ENCODE measurements around the gene HOMER1. TPM values are rescaled to one million over a fixed set of nuclear protein-coding genes. Genes with fewer than 3 reads are reported as not detected.

The HOMER1 gene
- total and polyA plus RNA-seq, 2 of the 13 experiments (the other 11 are each of a cell fraction or from before 2014, with no cell fraction given): 5.3 to 24.8 TPM

DNA sequence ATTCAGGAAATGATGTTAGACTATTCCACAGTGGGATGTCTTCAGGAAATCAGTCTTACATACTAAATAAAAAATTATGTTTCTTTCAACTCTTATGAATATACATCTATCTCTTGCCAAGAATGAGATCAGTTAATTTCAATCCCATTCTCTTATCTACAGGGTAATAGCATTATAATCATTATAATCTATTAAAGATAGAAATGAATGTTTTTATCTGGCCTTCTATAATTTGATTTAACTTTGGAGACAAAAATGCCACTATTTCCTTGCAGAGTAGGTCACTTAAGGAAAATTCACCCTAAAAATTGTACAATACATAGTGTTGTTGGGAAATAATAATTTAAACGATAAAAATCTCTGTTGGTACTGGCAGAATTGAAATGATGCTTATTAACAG, 96.4 kb downstream of the HOMER1 start:
- no peak overlapping the region for H3K27ac ChIP-seq (ENCODE audit: extremely low read length, insufficient read depth, low read length)
- no peak overlapping the region for H2AFZ ChIP-seq (ENCODE audit: low read length)
- 93% methylated on average over 1 of the region's 1 CpG for WGBS (ENCODE audit: low lambda C conversion rate)
- DNase-seq (ENCODE audit: low spot score) (no peak), FAIRE-seq (no peak), ATAC-seq (no peak)
- TF ChIP-seq, protein P1, sequence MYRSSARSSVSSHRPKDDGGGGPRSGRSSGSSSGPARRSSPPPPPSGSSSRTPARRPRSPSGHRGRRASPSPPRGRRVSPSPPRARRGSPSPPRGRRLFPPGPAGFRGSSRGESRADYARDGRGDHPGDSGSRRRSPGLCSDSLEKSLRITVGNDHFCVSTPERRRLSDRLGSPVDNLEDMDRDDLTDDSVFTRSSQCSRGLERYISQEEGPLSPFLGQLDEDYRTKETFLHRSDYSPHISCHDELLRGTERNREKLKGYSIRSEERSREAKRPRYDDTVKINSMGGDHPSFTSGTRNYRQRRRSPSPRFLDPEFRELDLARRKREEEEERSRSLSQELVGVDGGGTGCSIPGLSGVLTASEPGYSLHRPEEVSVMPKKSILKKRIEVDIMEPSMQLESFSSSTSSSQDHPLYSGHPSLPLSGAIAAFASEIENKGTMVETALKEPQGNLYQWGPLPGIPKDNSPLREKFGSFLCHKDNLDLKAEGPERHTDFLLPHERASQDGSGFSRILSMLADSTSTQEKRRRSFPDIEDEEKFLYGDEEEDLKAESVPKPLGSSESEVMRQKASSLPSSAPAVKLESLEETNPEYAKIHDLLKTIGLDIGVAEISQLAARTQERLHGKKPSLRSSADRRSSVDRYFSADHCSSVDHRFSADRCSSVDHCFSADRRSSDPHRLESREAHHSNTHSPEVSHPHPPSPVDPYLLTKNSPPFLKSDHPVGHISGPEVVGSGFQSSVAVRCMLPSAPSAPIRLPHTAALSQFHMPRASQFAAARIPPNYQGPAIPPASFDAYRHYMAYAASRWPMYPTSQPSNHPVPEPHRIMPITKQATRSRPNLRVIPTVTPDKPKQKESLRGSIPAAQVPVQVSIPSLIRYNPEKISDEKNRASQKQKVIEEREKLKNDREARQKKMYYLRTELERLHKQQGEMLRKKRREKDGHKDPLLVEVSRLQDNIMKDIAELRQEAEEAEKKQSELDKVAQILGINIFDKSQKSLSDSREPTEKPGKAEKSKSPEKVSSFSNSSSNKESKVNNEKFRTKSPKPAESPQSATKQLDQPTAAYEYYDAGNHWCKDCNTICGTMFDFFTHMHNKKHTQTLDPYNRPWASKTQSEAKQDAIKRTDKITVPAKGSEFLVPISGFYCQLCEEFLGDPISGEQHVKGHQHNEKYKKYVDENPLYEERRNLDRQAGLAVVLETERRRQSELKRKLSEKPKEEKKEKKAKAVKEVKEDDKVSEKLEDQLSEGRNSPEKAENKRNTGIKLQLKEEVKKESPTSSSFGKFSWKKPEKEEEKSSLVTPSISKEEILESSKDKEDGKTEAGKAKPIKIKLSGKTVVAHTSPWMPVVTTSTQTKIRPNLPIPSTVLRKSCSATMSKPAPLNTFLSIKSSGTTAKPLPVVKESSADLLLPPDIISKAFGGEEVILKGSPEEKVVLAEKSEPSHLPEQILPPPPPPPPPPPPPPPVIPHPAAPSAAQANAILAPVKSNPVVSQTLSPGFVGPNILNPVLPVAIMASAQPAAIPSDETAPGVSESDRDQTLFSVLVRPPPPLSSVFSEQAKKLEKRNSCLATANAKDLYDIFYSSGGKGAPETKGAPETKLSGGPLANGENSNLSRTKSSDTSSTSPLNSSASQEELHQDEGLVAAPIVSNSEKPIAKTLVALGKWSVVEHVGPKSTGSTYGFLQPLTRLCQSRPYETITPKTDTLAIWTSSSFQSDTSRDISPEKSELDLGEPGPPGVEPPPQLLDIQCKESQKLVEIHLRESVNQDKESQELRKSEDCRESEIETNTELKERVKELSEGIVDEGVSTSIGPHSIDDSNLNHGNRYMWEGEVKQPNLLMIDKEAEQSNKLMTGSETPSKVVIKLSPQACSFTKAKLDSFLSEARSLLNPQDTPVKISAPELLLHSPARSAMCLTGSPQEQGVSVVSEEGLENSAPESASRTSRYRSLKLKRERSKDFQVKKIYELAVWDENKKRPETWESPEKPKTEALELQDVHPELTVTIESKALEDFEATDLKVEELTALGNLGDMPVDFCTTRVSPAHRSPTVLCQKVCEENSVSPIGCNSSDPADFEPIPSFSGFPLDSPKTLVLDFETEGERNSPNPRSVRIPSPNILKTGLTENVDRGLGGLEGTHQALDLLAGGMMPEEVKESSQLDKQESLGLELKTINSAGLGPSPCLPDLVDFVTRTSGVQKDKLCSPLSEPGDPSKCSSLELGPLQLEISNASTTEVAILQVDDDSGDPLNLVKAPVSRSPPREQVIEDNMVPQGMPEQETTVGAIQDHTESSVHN (CRISPR knock-in tag; IDR thresholded peaks at IDR 0.05): no peak
- TF ChIP-seq MTA1 (CRISPR knock-in tag; IDR thresholded peaks at IDR 0.05; ENCODE audit: borderline replicate concordance): no peak
- TF ChIP-seq ZNF180 (CRISPR knock-in tag; IDR thresholded peaks at IDR 0.05; ENCODE audit: borderline replicate concordance, low read depth): no peak
- H4K20me1 ChIP-seq (ENCODE audit: insufficient read depth, low read length): no peaks in the 10 kb centered on the region
- H3K9ac ChIP-seq (ENCODE audit: insufficient read depth, low read depth, low read length): no peak overlapping the region
- H3K4me1 ChIP-seq (ENCODE audit: insufficient read depth, low read length): peaks cover 25% of the 10 kb centered on the region
- no TSS peak for BruUV-seq (replicated peaks)
- CTCF ChIA-PET (ENCODE audit: low intra/inter-chr PET ratio, low total read pairs): no interaction called here
- in situ Hi-C loops (cut with HindIII; ENCODE audit: extremely low pct_ligation_motif_present, low pct_unique_long_range_greater_than_20kb): no loop called here
- H3K4me3 ChIP-seq (replicated peaks in 1 of 3; ENCODE audit: insufficient read depth in 1 of 3, low read depth in 2 of 3, low read length in 3 of 3): no peak overlapping the region
- intact Hi-C loops (cut with micrococcal nuclease; ENCODE audit: unreplicated experiment): no loop called here
- H3K4me2 ChIP-seq (ENCODE audit: low read depth, low read length): no peak overlapping the region
- no peaks in the 10 kb centered on the region for H3K9me3 ChIP-seq (ENCODE audit: low read length)
- H3K36me3 ChIP-seq (replicated peaks in 1 of 2; ENCODE audit: control insufficient read depth in 1 of 2, insufficient read depth in 2 of 2, low read length in 2 of 2): peaks cover 0 to 7% of the 10 kb centered on the region in 2 experiments; a peak in 1 of 5 replicates
- no peaks in the 10 kb centered on the region for H3K79me2 ChIP-seq (ENCODE audit: insufficient read depth, low read length)
- POLR2A ChIA-PET: no interaction called here
- no peaks in the 10 kb centered on the region for H3K27me3 ChIP-seq (ENCODE audit: control insufficient read depth in 1 of 2, insufficient read depth in 2 of 2, low read length in 2 of 2)
